Loucy (cell line): ENCODE data around the gene MS4A14.

Source experiments
- CTCF ChIP-seq: fragments of 200-600 bp; sonication (generic); conservative IDR thresholded peaks from 2 replicates; pipeline ENCODE4 v1.5.1; 2014; ENCODE audit warnings: mild to moderate bottlenecking, antibody characterized with exemption, low read length
- EZH2phosphoT487 ChIP-seq: fragments of 200-600 bp; IDR thresholded peaks from 2 replicates; pipeline ENCODE4 v1.6.1; 2018; ENCODE audit warnings: antibody characterized with exemption, mild to moderate bottlenecking, moderate library complexity, borderline replicate concordance

- no peak for TF ChIP-seq CTCF
- no peak for TF ChIP-seq EZH2phosphoT487
These were observed 3.2 kb upstream of the MS4A14 start for GRCh38 chr11:60393016-60393415.
